SU-DHL-6 (cell line): ENCODE data around the gene ZNF423.

Experiments
- H2AFZ ChIP-seq: fragments of 200-600 bp; sonication (generic); 2 replicates; pipeline ENCODE4 v1.6.1; 2014; ENCODE audit warnings: low read depth, mild to moderate bottlenecking, moderate library complexity, mixed read lengths, antibody characterized with exemption, low read length; ENCODE audit not compliant: severe bottlenecking
- H3F3A ChIP-seq: fragments of 200-600 bp; shearing (Covaris generic); 2 replicates; pipeline ENCODE4 v1.6.0; 2016; ENCODE audit warnings: antibody characterized with exemption, mild to moderate bottlenecking; ENCODE audit not compliant: insufficient read depth
- H3K27ac ChIP-seq: fragments of 200-600 bp; sonication (generic); 2 replicates; pipeline ENCODE4 v1.5.1; 2016; ENCODE audit warnings: low read depth, mild to moderate bottlenecking, low read length, moderate library complexity, mixed read lengths
- H3K27me3 ChIP-seq: fragments of 200-600 bp; sonication (generic), shearing (Covaris generic); 2 replicates; pipeline ENCODE4 v1.6.0; 2014; ENCODE audit warnings: mild to moderate bottlenecking, low read length
- H3K36me3 ChIP-seq: fragments of 200-600 bp; sonication (generic); 2 replicates; pipeline ENCODE4 v1.6.1; 2014; ENCODE audit warnings: mild to moderate bottlenecking, low read length, mixed read lengths
- H3K4me2 ChIP-seq: fragments of 300-600, 200-600 bp; shearing (Covaris generic), sonication (generic); 2 replicates; pipeline ENCODE4 v1.6.0; 2014; ENCODE audit warnings: low read length, low read depth, mild to moderate bottlenecking; ENCODE audit not compliant: poor library complexity, severe bottlenecking
- H3K4me3 ChIP-seq: fragments of 200-600 bp; sonication (generic); 2 replicates; pipeline ENCODE4 v1.5.1; 2014; ENCODE audit warnings: antibody characterized with exemption, low read length, mild to moderate bottlenecking, mixed read lengths; ENCODE audit not compliant: insufficient read depth, poor library complexity, severe bottlenecking
- H3K79me2 ChIP-seq: fragments of 200-600 bp; sonication (generic); 2 replicates; pipeline ENCODE4 v1.6.1; 2014; ENCODE audit warnings: mild to moderate bottlenecking, low read length, moderate library complexity; ENCODE audit not compliant: insufficient read depth
- H3K9ac ChIP-seq: fragments of 200-600 bp; sonication (generic); 2 replicates; pipeline ENCODE4 v1.7.0; 2014; ENCODE audit warnings: mild to moderate bottlenecking, low read length
- H3K9me2 ChIP-seq: fragments of 200-600 bp; sonication (generic); replicated peaks from 2 replicates; pipeline ENCODE4 v1.6.1; 2014; ENCODE audit warnings: low read length; ENCODE audit not compliant: insufficient read depth
- H3K9me3 ChIP-seq: fragments of 200-600 bp; sonication (generic); 2 replicates; pipeline ENCODE4 v1.6.1; 2014; ENCODE audit warnings: low read length, mixed read lengths; ENCODE audit not compliant: insufficient read depth
- H4K20me1 ChIP-seq: fragments of 200-600 bp; sonication (generic); 2 replicates; pipeline ENCODE4 v1.6.1; 2014; ENCODE audit warnings: low read depth, mild to moderate bottlenecking, antibody characterized with exemption, low read length, moderate library complexity, mixed read lengths
- EZH2phosphoT487 ChIP-seq: fragments of 200-600 bp; sonication (generic), shearing (Covaris generic); conservative IDR thresholded peaks from 2 replicates; pipeline ENCODE4 v1.6.1; 2018; ENCODE audit warnings: mild to moderate bottlenecking, antibody characterized with exemption, low read length, moderate library complexity, mixed read lengths
- TF ChIP-seq, protein P1 (sequence below): fragments of 200-600 bp; sonication (generic); IDR thresholded peaks from one replicate; pipeline ENCODE4 v1.5.1; 2017; ENCODE audit warnings: antibody characterized with exemption, mild to moderate bottlenecking, low read length, moderate library complexity; ENCODE audit not compliant: insufficient read depth, poor library complexity, severe bottlenecking

ZNF423 gene

DNA sequence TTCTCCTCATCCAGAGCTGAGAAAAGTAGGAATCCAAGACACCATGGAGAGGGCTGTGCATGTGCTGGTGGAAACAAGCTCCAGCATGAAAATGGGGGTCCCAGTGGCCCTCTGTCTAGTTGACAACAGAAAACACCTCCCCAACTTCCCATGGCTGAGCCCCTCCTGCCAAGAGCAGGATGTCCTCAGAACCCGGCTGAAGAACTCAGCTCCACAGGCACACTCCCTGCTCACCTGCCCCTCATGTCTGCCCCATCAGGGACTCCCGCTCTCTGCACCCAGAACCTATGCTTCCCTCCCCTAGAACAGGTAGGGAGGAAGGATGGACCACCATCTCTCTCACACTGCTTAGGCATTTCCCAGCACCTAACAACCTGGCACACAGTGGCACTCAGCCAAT lies 315.1 kb downstream of the ZNF423 start:
- Histone ChIP-seq H3K9me3 (no peaks in the 10 kb centered on the region), H3K4me3 (no peak overlapping the region), H3K9me2 (no peaks in the 10 kb centered on the region), H3F3A (no peaks in the 10 kb centered on the region), H3K79me2 (no peaks in the 10 kb centered on the region), H3K36me3 (no peaks in the 10 kb centered on the region), H3K27ac (no peak overlapping the region), H2AFZ (no peak overlapping the region), H3K4me2 (no peak overlapping the region), H3K27me3 (no peaks in the 10 kb centered on the region), H3K9ac (no peak overlapping the region), H4K20me1 (no peaks in the 10 kb centered on the region)
- TF ChIP-seq EZH2phosphoT487, result no peak
- TF ChIP-seq, protein P1, sequence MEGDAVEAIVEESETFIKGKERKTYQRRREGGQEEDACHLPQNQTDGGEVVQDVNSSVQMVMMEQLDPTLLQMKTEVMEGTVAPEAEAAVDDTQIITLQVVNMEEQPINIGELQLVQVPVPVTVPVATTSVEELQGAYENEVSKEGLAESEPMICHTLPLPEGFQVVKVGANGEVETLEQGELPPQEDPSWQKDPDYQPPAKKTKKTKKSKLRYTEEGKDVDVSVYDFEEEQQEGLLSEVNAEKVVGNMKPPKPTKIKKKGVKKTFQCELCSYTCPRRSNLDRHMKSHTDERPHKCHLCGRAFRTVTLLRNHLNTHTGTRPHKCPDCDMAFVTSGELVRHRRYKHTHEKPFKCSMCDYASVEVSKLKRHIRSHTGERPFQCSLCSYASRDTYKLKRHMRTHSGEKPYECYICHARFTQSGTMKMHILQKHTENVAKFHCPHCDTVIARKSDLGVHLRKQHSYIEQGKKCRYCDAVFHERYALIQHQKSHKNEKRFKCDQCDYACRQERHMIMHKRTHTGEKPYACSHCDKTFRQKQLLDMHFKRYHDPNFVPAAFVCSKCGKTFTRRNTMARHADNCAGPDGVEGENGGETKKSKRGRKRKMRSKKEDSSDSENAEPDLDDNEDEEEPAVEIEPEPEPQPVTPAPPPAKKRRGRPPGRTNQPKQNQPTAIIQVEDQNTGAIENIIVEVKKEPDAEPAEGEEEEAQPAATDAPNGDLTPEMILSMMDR, result no peak

DNA sequence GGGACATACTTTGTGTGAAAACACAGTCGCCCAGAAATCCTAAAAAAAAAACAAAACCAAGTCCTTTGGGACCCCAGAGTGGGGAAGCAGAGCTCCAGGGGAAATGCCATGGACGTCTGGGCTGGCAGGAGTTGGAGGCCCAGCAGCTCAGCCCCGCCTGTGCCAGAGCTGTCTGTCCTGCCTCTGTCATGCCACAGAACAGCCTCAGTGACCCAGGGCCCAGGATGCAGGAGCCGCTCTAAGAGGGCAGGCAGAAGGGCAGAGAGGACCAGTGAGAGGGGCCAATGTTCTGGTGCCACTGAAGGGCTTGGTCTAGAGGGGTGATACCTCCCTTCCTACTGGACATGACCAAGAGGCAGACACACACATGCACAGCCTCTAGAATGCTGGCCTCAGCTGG lies 316.2 kb downstream of the ZNF423 start:
- H4K20me1 ChIP-seq, result no peaks in the 10 kb centered on the region
- no peak overlapping the region for H3K9ac ChIP-seq
- TF ChIP-seq, protein P1, result no peak
- no peak for TF ChIP-seq EZH2phosphoT487
- H3K9me3 ChIP-seq, result no peaks in the 10 kb centered on the region
- H3K36me3 ChIP-seq, result no peaks in the 10 kb centered on the region
- no peak overlapping the region for H3K4me2 ChIP-seq
- H3K4me3 ChIP-seq, result no peak overlapping the region
- H2AFZ ChIP-seq, result no peak overlapping the region
- H3K27ac ChIP-seq, result no peak overlapping the region
- H3F3A ChIP-seq, result no peaks in the 10 kb centered on the region
- H3K79me2 ChIP-seq, result no peaks in the 10 kb centered on the region
- H3K27me3 ChIP-seq, result no peaks in the 10 kb centered on the region
- no peaks in the 10 kb centered on the region for H3K9me2 ChIP-seq

DNA sequence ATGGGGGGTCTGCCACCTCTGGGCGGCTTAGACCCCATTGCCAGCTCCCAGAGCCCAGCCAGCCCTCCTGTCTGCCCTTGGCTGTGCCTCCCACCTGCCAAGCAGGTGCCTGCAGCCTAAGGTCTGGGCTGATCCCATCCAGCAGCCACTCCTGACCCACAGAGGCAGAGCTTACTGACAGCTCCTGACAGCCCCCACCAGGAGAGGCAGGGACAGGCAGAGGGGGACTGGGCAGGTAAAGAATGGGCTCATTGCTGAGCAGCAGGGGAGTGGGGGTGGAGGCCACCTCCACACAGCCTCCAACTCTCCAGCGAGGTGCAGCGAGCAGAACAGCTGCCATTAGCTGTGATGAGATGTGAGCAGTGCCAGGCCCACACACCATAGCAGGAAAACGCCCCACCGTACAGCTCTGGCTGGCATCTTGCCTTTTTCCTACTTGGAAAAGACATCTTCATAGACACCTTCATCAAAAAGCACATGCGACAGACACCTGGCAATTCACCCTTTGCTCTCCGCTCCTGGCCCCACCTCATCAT lies 317.9 kb downstream of the ZNF423 start:
- H3K4me2 ChIP-seq, result no peak overlapping the region
- H3K36me3 ChIP-seq, result no peaks in the 10 kb centered on the region
- no peaks in the 10 kb centered on the region for H3K9me2 ChIP-seq
- no peaks in the 10 kb centered on the region for H3K9me3 ChIP-seq
- TF ChIP-seq, protein P1, result no peak
- TF ChIP-seq EZH2phosphoT487, result no peak
- H2AFZ ChIP-seq, result no peak overlapping the region
- H3K4me3 ChIP-seq, result no peak overlapping the region
- H3F3A ChIP-seq, result no peaks in the 10 kb centered on the region
- no peak overlapping the region for H3K9ac ChIP-seq
- no peaks in the 10 kb centered on the region for H4K20me1 ChIP-seq
- H3K79me2 ChIP-seq, result no peaks in the 10 kb centered on the region
- H3K27ac ChIP-seq, result no peak overlapping the region
- no peaks in the 10 kb centered on the region for H3K27me3 ChIP-seq
